Duodenal mucosa (tissue), 2 donors: ENCODE measurements around the gene ROR2.

Experiments used
- H3K27ac ChIP-seq: one replicate; pipeline ENCODE4 v1.7.0; 2013; ENCODE audit warnings: low read depth, low read length
- H3K27me3 ChIP-seq, 2 donors: one replicate each; pipeline ENCODE4 v1.7.0; 2013; ENCODE audit warnings: low read length in 2 of 2, control low read depth in 1 of 2; ENCODE audit not compliant: insufficient read depth in 2 of 2, control insufficient read depth in 1 of 2
- H3K36me3 ChIP-seq, 2 donors: one replicate each; pipeline ENCODE4 v1.7.0; 2013; ENCODE audit warnings: low read length in 2 of 2, control low read depth in 1 of 2; ENCODE audit not compliant: insufficient read depth in 2 of 2, control insufficient read depth in 1 of 2
- H3K4me1 ChIP-seq, 2 donors: one replicate each; pipeline ENCODE4 v1.7.0; 2013; ENCODE audit warnings: low read length in 2 of 2, control low read depth in 1 of 2; ENCODE audit not compliant: insufficient read depth in 2 of 2, control insufficient read depth in 1 of 2
- H3K4me3 ChIP-seq, 2 donors: one replicate each; pipeline ENCODE4 v1.7.0; 2013; ENCODE audit warnings: low read length in 2 of 2, low read depth in 1 of 2
- H3K9ac ChIP-seq, 2 donors: one replicate each; pipeline ENCODE4 v1.7.0; 2013; ENCODE audit warnings: low read length in 2 of 2, low read depth in 1 of 2
- H3K9me3 ChIP-seq, 2 donors: one replicate each; pipeline ENCODE4 v1.7.0; 2013; ENCODE audit warnings: low read length in 2 of 2, control low read depth in 1 of 2; ENCODE audit not compliant: control insufficient read depth in 1 of 2

Gene ROR2

GRCh38 chr9:91658513-91659105 lies 291.4 kb downstream of the ROR2 start:
- Histone ChIP-seq H3K27ac (no peak overlapping the region), H3K4me3 (no peak overlapping the region)

GRCh38 chr9:91657501-91657900 lies 292.5 kb downstream of the ROR2 start:
- no peaks in the 10 kb centered on the region for H3K9me3 ChIP-seq
- H3K4me1 ChIP-seq: no peaks in the 10 kb centered on the region
- H3K9ac ChIP-seq: no peak overlapping the region
- H3K36me3 ChIP-seq: no peaks in the 10 kb centered on the region
- H3K4me3 ChIP-seq: no peak overlapping the region
- H3K27ac ChIP-seq: no peak overlapping the region
- H3K27me3 ChIP-seq: no peaks in the 10 kb centered on the region

More at GRCh38 chr9:91658513-91659105, 291.4 kb downstream of the ROR2 start:
- H3K9ac ChIP-seq: no peak overlapping the region
- no peaks in the 10 kb centered on the region for H3K4me1 ChIP-seq
- H3K27me3 ChIP-seq: no peaks in the 10 kb centered on the region
- H3K36me3 ChIP-seq: no peaks in the 10 kb centered on the region
- no peaks in the 10 kb centered on the region for H3K9me3 ChIP-seq

- Histone ChIP-seq H3K27ac (no peak overlapping the region), H3K36me3 (no peaks in the 10 kb centered on the region), H3K9me3 (no peaks in the 10 kb centered on the region), H3K9ac (no peak overlapping the region), H3K4me1 (no peaks in the 10 kb centered on the region), H3K27me3 (no peaks in the 10 kb centered on the region), H3K4me3 (no peak overlapping the region)
Observed at GRCh38 chr9:91655658-91656057, 294.4 kb downstream of the ROR2 start.

- no peaks in the 10 kb centered on the region for H3K36me3 ChIP-seq
- no peak overlapping the region for H3K9ac ChIP-seq
- no peaks in the 10 kb centered on the region for H3K27me3 ChIP-seq
- no peaks in the 10 kb centered on the region for H3K9me3 ChIP-seq
- no peaks in the 10 kb centered on the region for H3K4me1 ChIP-seq
- H3K4me3 ChIP-seq: no peak overlapping the region
- H3K27ac ChIP-seq: no peak overlapping the region
Observed at GRCh38 chr9:91655215-91655614, 294.8 kb downstream of the ROR2 start.

DNA sequence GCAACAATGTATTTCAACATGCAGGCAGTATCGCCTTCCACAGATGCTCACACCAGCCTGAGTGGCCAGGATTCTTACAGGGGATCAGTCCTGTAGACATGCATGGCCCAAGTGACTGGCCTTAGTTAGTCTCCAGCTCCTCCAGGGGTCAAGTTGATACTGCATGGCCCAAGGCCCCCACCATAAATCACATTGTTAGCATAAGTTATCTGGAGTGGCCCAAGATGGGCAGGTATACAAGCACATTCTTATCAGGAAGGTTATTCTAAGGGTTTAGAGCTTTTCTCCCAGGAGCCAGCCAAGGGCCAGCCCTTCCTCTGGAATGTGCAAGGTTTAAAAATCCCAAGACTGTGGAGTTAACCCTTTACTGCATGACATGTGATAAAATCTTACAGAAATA lies 295.5 kb downstream of the ROR2 start:
- H3K36me3 ChIP-seq: no peaks in the 10 kb centered on the region
- H3K9me3 ChIP-seq: no peaks in the 10 kb centered on the region
- H3K4me1 ChIP-seq: no peaks in the 10 kb centered on the region
- no peaks in the 10 kb centered on the region for H3K27me3 ChIP-seq
- no peak overlapping the region for H3K27ac ChIP-seq
- H3K9ac ChIP-seq: no peak overlapping the region
- no peak overlapping the region for H3K4me3 ChIP-seq

DNA sequence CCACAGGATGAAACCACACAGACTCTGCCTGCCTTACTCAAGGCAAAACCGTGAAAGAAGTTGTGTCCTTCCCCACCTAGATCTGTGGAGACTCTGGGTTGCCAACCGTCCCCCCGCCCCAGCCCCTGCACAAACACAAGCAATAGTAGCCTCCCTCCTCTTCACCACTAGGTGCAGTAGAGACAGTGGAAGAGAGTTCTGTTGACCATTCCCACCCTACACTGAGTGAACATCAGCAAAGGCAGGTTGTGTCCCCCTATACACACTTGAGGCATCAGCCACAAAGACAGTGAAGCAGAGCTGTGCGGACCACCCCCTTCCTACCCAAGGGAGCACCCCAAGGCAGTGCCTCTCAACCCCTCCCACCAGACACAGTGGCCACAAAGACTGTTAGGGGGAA lies 302.7 kb downstream of the ROR2 start:
- Histone ChIP-seq H3K9me3 (no peaks in the 10 kb centered on the region), H3K9ac (no peak overlapping the region), H3K36me3 (no peaks in the 10 kb centered on the region), H3K27me3 (no peaks in the 10 kb centered on the region), H3K27ac (no peak overlapping the region), H3K4me1 (no peaks in the 10 kb centered on the region), H3K4me3 (no peak overlapping the region)

- no peak overlapping the region for H3K4me3 ChIP-seq
- no peaks in the 10 kb centered on the region for H3K36me3 ChIP-seq
- H3K27me3 ChIP-seq: no peaks in the 10 kb centered on the region
- no peak overlapping the region for H3K27ac ChIP-seq
- H3K9me3 ChIP-seq: no peaks in the 10 kb centered on the region
- no peaks in the 10 kb centered on the region for H3K4me1 ChIP-seq
- H3K9ac ChIP-seq: no peak overlapping the region
Observed at GRCh38 chr9:91646702-91647101, 303.3 kb downstream of the ROR2 start.

DNA sequence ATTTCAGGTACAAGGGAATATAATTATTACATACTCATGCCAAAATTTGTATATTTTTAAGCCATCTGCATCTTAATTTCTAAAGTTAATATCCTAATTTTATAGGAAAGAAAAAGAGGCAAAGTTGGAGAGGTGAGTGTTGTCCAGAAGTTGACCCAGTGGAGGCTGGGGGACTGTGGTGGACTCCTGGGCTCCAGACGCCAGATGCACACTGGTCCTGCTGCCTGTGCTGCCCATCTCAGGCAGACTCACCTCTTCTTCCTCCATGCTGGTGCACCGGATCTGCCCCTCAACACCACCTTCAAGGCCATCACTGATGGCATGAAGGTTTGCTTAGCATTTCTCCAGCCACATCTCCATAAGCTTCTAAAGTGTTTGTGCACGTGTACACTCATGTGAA lies 305.6 kb downstream of the ROR2 start:
- Histone ChIP-seq H3K27ac (no peak overlapping the region), H3K36me3 (no peaks in the 10 kb centered on the region), H3K9me3 (peaks cover 0 to 3% of the 10 kb centered on the region in 2 donors), H3K27me3 (no peaks in the 10 kb centered on the region), H3K9ac (no peak overlapping the region), H3K4me3 (no peak overlapping the region), H3K4me1 (no peaks in the 10 kb centered on the region)

DNA sequence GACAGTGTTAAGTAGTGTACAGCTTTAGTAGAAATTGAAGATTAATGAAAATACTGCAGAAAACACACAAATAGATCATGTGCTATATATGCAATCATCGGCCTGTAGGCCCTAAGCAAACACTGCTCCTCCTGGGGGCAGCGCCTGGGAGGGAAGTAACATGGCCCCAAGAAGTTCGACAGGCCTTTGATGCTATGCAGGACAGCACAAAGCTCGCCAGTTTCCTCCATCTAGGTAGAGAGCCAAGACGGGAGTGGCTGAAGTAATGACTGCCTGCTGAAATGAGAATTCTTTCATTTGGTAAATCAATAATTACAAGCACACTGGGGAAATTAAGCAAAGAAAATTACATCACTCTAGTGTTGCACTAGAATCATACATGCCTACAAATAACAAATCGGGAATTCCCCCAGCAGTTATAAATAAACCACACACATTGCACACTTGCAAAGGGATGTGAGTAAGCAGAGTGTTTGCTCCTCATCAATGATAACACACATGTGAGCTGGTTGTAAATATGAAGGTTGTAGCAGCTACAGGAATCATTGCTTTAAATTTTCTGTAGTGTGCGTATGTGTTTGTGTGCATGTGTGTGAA lies 306.4 kb downstream of the ROR2 start:
- H3K9me3 ChIP-seq: peaks cover 0 to 3% of the 10 kb centered on the region in 2 donors
- H3K27me3 ChIP-seq: no peaks in the 10 kb centered on the region
- no peak overlapping the region for H3K4me3 ChIP-seq
- no peaks in the 10 kb centered on the region for H3K36me3 ChIP-seq
- no peaks in the 10 kb centered on the region for H3K4me1 ChIP-seq
- H3K27ac ChIP-seq: no peak overlapping the region
- H3K9ac ChIP-seq: no peak overlapping the region

GRCh38 chr9:91642771-91643170 lies 307.3 kb downstream of the ROR2 start:
- Histone ChIP-seq H3K4me3 (no peak overlapping the region), H3K27ac (no peak overlapping the region), H3K4me1 (no peaks in the 10 kb centered on the region), H3K27me3 (no peaks in the 10 kb centered on the region), H3K36me3 (no peaks in the 10 kb centered on the region), H3K9ac (no peak overlapping the region), H3K9me3 (peaks cover 0 to 3% of the 10 kb centered on the region in 2 donors)
